Activated T-cell treated with anti-CD3 and anti-CD28 coated beads, Interleukin-2, amount 50 U/mL, for 72 hours (primary cell): ENCODE results near the gene POLR2C. TPM values are rescaled to one million over a fixed set of nuclear protein-coding genes. Genes with fewer than 3 reads are reported as not detected.
"Not testable (repeated sequence)": the region's sequence is repeated elsewhere in the genome, so short reads cannot be mapped to it uniquely, and the experiment has no call there.

Experiments used
- ATAC-seq, 2 donors: fragments of 150-1000 bp; cut with Tn5 transposase; replicated peaks in 1 of 2; 2 replicates each; pipeline ENCODE4 v1.10.0; 2021; ENCODE audit warnings: moderate library complexity in 2 of 2, mild to moderate bottlenecking in 1 of 2
- DNase-seq, 2 donors: peaks; one replicate each; pipeline ENCODE4 v3.0.0; 2021 to 2022; ENCODE audit warnings: mixed read lengths in 1 of 2
- H3K27ac Mint-ChIP-seq: one replicate; pipeline ENCODE4 v1.8.0; 2022; ENCODE audit warnings: mild to moderate bottlenecking, moderate library complexity, mixed read lengths
- H3K27me3 Mint-ChIP-seq: one replicate; pipeline ENCODE4 v1.8.0; 2022; ENCODE audit warnings: low read depth, mixed read lengths
- H3K36me3 Mint-ChIP-seq, 2 donors: one replicate each; pipeline ENCODE4 v1.8.0; 2022; ENCODE audit warnings: mixed read lengths in 2 of 2, mild to moderate bottlenecking in 1 of 2; ENCODE audit not compliant: insufficient read depth in 2 of 2
- H3K4me1 Mint-ChIP-seq: one replicate; pipeline ENCODE4 v1.8.0; 2022; ENCODE audit warnings: low read depth, mixed read lengths
- H3K4me3 Mint-ChIP-seq, 2 donors: one replicate each; pipeline ENCODE4 v1.8.0; 2022; ENCODE audit warnings: mild to moderate bottlenecking in 2 of 2, mixed read lengths in 2 of 2, moderate library complexity in 2 of 2
- H3K9me3 Mint-ChIP-seq, 2 donors: one replicate each; pipeline ENCODE4 v1.8.0; 2022; ENCODE audit warnings: mixed read lengths in 2 of 2
- total RNA-seq, 2 donors: library from RNA; stranded (reverse); gene quantifications; one replicate each; pipeline ENCODE4 v1.2.3, GENCODE V29; 2022

Gene POLR2C
- total RNA-seq, 2 donors from 2014 or later = 65.7 to 67.5 TPM

GRCh38 chr16:57485916-57486857 is 23.7 kb downstream of the POLR2C start, which contains the start of gene DOK4:
Gene DOK4 (minus strand): TSS chr16:57486493. CDS start chr16:57479507, 6,986 bp downstream.
- H3K27me3 Mint-ChIP-seq = no peaks in the 10 kb centered on the region
- peaks cover 28% of the 10 kb centered on the region for H3K4me1 Mint-ChIP-seq
- ATAC-seq (peak; percentile 94 to 96), DNase-seq (peak; percentile 87)
- no peaks in the 10 kb centered on the region for H3K36me3 Mint-ChIP-seq
- peak within 1 kb of the TSS; percentile 49 for H3K27ac Mint-ChIP-seq
- H3K4me3 Mint-ChIP-seq = peak within 1 kb of the TSS; percentile 89
- no peaks in the 10 kb centered on the region for H3K9me3 Mint-ChIP-seq

- Mint-ChIP-seq H3K36me3 (no peaks in the 10 kb centered on the region), H3K27me3 (no peaks in the 10 kb centered on the region), H3K27ac (peak overlapping the region; percentile 49), H3K9me3 (no peaks in the 10 kb centered on the region), H3K4me1 (peaks cover 28% of the 10 kb centered on the region), H3K4me3 (peak overlapping the region; percentile 89)
- DNase-seq = peak in 1 of 2 donors; percentile 19
- peak; percentile 5 to 19 for ATAC-seq
Measured at GRCh38 chr16:57486858-57487834, 24.7 kb downstream of the POLR2C start.

GRCh38 chr16:57489229-57489628 is 26.8 kb downstream of the POLR2C start:
- no peaks in the 10 kb centered on the region for H3K27me3 Mint-ChIP-seq
- H3K36me3 Mint-ChIP-seq = no peaks in the 10 kb centered on the region
- H3K9me3 Mint-ChIP-seq = no peaks in the 10 kb centered on the region
- no peak overlapping the region for H3K27ac Mint-ChIP-seq
- no peak for DNase-seq
- no peak for ATAC-seq
- peaks cover 28% of the 10 kb centered on the region for H3K4me1 Mint-ChIP-seq
- no peak overlapping the region for H3K4me3 Mint-ChIP-seq

- ATAC-seq (no peak), DNase-seq (no peak)
- no peaks in the 10 kb centered on the region for H3K27me3 Mint-ChIP-seq
- no peaks in the 10 kb centered on the region for H3K9me3 Mint-ChIP-seq
- no peaks in the 10 kb centered on the region for H3K36me3 Mint-ChIP-seq
- no peak overlapping the region for H3K4me3 Mint-ChIP-seq
- no peak overlapping the region for H3K27ac Mint-ChIP-seq
- no peaks in the 10 kb centered on the region for H3K4me1 Mint-ChIP-seq
Measured at GRCh38 chr16:57493767-57494166, 31.3 kb downstream of the POLR2C start.

- Mint-ChIP-seq H3K36me3 (no peaks in the 10 kb centered on the region), H3K27ac (no peak overlapping the region), H3K9me3 (no peaks in the 10 kb centered on the region), H3K4me3 (no peak overlapping the region), H3K27me3 (no peaks in the 10 kb centered on the region), H3K4me1 (peaks cover 11% of the 10 kb centered on the region)
- ATAC-seq = no peak
- DNase-seq = no peak
Measured at GRCh38 chr16:57497121-57497520, 34.6 kb downstream of the POLR2C start.

GRCh38 chr16:57498031-57498430 is 35.6 kb downstream of the POLR2C start:
- ATAC-seq (no peak), DNase-seq (no peak)
- Mint-ChIP-seq H3K27me3 (no peaks in the 10 kb centered on the region), H3K27ac (no peak overlapping the region), H3K36me3 (no peaks in the 10 kb centered on the region), H3K4me3 (no peak overlapping the region), H3K9me3 (no peaks in the 10 kb centered on the region), H3K4me1 (peaks cover 11% of the 10 kb centered on the region)

- DNase-seq, H3K4me3 Mint-ChIP-seq, H3K27ac Mint-ChIP-seq, H3K9me3 Mint-ChIP-seq, ATAC-seq, H3K27me3 Mint-ChIP-seq, H3K36me3 Mint-ChIP-seq: not testable (repeated sequence)
- H3K4me1 Mint-ChIP-seq = peaks cover 11% of the 10 kb centered on the region
Measured at GRCh38 chr16:57499941-57500340, 37.5 kb downstream of the POLR2C start.

GRCh38 chr16:57500578-57501111 is 38.2 kb downstream of the POLR2C start:
- Mint-ChIP-seq H3K27ac (no peak overlapping the region), H3K36me3 (no peaks in the 10 kb centered on the region)
- peak; percentile 61 to 82 for ATAC-seq

GRCh38 chr16:57501492-57501891 is 39.0 kb downstream of the POLR2C start:
- no peaks in the 10 kb centered on the region for H3K27me3 Mint-ChIP-seq
- no peak overlapping the region for H3K27ac Mint-ChIP-seq
- H3K4me3 Mint-ChIP-seq = no peak overlapping the region
- ATAC-seq (no peak), DNase-seq (no peak)
- peaks cover 11% of the 10 kb centered on the region for H3K4me1 Mint-ChIP-seq
- H3K36me3 Mint-ChIP-seq = no peaks in the 10 kb centered on the region
- H3K9me3 Mint-ChIP-seq = no peaks in the 10 kb centered on the region

More at GRCh38 chr16:57500578-57501111, 38.2 kb downstream of the POLR2C start:
- DNase-seq = peak in 1 of 2 donors; percentile 34
- H3K9me3 Mint-ChIP-seq = no peaks in the 10 kb centered on the region
- H3K4me1 Mint-ChIP-seq = peaks cover 11% of the 10 kb centered on the region
- peak overlapping the region in 1 of 2 donors; percentile 18 for H3K4me3 Mint-ChIP-seq
- H3K27me3 Mint-ChIP-seq = no peaks in the 10 kb centered on the region

GRCh38 chr16:57502048-57502775 is 39.7 kb downstream of the POLR2C start:
- H3K27me3 Mint-ChIP-seq = no peaks in the 10 kb centered on the region
- H3K4me1 Mint-ChIP-seq = peaks cover 11% of the 10 kb centered on the region
- no peaks in the 10 kb centered on the region for H3K9me3 Mint-ChIP-seq
- DNase-seq = no peak
- no peak overlapping the region for H3K4me3 Mint-ChIP-seq
- H3K36me3 Mint-ChIP-seq = no peaks in the 10 kb centered on the region
- H3K27ac Mint-ChIP-seq = no peak overlapping the region
- no peak for ATAC-seq

GRCh38 chr16:57503366-57503765 is 40.9 kb downstream of the POLR2C start:
- H3K4me3 Mint-ChIP-seq = no peak overlapping the region
- no peaks in the 10 kb centered on the region for H3K27me3 Mint-ChIP-seq
- peaks cover 11% of the 10 kb centered on the region for H3K4me1 Mint-ChIP-seq
- H3K9me3 Mint-ChIP-seq = no peaks in the 10 kb centered on the region
- no peak for DNase-seq
- H3K36me3 Mint-ChIP-seq = no peaks in the 10 kb centered on the region
- peak overlapping the region; percentile 19 for H3K27ac Mint-ChIP-seq
- ATAC-seq = no peak

- Mint-ChIP-seq H3K36me3 (no peaks in the 10 kb centered on the region), H3K4me3 (no peak overlapping the region), H3K27ac (no peak overlapping the region), H3K9me3 (no peaks in the 10 kb centered on the region), H3K27me3 (no peaks in the 10 kb centered on the region), H3K4me1 (peaks cover 11% of the 10 kb centered on the region)
- no peak for DNase-seq
- no peak for ATAC-seq
Measured at GRCh38 chr16:57504001-57504400, 41.5 kb downstream of the POLR2C start.
